Tibial nerve (tissue), 3 donors: ENCODE measurements around the gene PMIS2.

Experiments used
- POLR2A ChIP-seq, 2 donors: fragments of 450-650 bp; IDR thresholded peaks; one replicate each; pipeline ENCODE4 v1.6.1; 2017; ENCODE audit warnings: antibody characterized with exemption in 2 of 2, mild to moderate bottlenecking in 2 of 2, moderate library complexity in 2 of 2
- TF ChIP-seq, protein P1 (sequence below), 5 experiments: fragments of 200-600 bp in 3 of 5; fragments of 450-650 bp in 2 of 5; sonication (generic) in 3 of 5; IDR thresholded peaks; one replicate each; pipeline ENCODE4 v1.5.1; 2016 to 2019; ENCODE audit warnings: antibody characterized with exemption in 5 of 5, mild to moderate bottlenecking in 3 of 5, moderate library complexity in 2 of 5

DNA sequence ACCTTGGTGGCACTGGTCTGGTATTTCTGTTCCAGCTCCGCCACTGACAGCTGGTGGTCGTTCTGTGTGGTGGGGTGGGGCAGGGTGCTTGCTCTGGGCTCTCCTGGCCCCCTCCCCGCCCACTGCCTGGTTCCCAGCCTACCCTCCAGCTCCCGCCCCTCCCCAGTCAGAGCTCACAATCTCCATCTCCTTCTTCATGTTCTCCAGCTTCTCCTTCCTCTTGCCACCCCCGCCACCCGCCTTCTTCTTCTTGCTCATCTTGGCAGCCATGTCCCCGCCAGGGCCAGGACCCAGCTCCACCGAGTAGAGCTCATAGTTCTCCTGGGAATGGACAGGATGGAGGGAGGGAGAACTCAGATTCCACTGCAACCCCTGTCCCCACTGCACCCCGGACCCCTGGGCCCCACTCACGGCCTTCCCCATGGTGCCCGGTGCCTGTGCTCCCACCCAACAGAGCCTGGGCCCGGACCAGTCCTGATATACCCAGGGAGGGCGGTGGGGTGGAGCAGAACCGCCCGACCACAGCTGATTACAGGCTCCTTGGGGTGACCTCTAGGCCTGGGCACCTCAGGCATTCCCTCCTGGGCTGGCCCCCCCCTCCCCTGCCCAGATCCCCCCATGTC lies 22.7 kb upstream of the PMIS2 start, which contains the start of gene ATP4A:
- no peak for TF ChIP-seq POLR2A (IDR thresholded peaks at IDR 0.05)
- TF ChIP-seq, protein P1, sequence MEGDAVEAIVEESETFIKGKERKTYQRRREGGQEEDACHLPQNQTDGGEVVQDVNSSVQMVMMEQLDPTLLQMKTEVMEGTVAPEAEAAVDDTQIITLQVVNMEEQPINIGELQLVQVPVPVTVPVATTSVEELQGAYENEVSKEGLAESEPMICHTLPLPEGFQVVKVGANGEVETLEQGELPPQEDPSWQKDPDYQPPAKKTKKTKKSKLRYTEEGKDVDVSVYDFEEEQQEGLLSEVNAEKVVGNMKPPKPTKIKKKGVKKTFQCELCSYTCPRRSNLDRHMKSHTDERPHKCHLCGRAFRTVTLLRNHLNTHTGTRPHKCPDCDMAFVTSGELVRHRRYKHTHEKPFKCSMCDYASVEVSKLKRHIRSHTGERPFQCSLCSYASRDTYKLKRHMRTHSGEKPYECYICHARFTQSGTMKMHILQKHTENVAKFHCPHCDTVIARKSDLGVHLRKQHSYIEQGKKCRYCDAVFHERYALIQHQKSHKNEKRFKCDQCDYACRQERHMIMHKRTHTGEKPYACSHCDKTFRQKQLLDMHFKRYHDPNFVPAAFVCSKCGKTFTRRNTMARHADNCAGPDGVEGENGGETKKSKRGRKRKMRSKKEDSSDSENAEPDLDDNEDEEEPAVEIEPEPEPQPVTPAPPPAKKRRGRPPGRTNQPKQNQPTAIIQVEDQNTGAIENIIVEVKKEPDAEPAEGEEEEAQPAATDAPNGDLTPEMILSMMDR (IDR thresholded peaks at IDR 0.05), result no peak
